ENCODE results near the gene CLSTN2. TPM values are rescaled to one million over a fixed set of nuclear protein-coding genes. Genes with fewer than 3 reads are reported as not detected.

Gene CLSTN2
- total RNA-seq, 1 experiment from 2014 or later = not detected

GRCh38 chr3:140540262-140540661, 605.3 kb downstream of the CLSTN2 start:
- DNase-seq (ENCODE audit: low spot score) = no peak

DNA sequence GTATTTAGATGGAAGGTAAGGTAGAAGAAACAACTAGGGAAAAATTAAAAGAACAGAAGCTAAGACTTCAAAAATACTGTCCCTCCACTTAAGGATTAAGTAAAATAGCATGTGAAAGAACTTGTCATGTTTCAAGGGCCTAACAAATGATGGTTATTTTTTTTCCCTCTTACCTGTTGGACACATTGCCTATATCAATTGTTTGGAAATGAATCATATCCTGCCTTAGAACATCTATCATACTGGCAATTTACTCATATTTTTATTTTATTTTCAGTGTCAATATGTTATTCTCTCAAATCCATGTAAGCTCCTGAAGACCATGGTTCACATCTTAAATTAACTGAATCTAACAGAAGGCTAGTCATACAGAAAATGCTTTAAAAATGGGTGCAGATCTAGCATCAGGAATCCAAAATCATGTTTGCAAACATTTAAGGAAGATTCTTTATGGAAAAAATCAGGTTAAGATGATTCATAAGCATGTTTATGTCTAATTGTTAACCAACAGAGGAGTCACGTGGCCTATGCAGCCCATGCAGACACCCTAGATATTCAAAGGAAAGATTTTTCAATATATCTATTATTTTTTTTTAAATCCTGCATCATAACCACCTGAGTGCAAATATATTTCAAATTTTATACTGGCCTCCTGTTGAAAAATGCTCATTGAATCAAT, 607.1 kb downstream of the CLSTN2 start:
- no peak for DNase-seq (ENCODE audit: low spot score)

DNA sequence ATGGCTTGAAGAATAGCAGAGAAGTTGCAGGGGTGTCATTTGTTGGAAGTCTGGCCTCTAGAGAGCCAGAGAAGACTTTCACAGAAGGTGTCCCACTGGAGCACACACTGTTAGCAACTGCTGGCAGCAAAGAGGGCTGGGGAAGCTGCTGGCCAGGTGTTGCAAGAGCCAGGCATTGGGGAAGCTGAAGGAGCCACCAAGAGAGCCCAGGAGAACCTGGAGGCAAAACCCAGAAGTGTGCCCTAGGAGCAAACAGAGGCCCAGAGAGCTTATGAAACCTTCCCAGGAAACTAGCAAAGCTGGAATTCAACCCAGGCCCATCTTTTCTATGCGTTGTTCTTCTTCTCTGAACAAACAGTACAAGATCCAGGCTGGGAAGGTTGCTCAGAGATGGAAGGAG, 610.2 kb downstream of the CLSTN2 start:
- no peak for DNase-seq (ENCODE audit: low spot score)

GRCh38 chr3:140545756-140546155, 610.8 kb downstream of the CLSTN2 start:
- DNase-seq (ENCODE audit: low spot score) = no peak

DNA sequence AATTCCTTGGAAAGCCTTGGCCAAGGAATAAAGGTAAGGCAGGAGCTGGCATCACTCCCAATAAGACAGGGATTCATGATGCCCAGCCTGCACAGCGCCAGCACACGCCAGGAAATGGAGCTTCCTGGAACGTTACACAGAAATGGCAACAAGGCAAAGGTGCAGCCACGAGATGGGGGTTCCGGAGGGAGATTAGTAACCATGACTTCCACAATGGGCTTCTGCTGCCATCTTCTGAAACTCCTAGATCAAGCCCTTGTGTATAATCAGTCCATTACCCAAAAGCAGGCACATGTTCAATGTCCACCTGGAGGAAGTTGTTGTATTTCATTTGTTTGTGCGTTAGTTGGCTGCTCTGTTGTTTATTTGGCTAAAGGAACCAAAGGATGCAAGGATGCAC, 611.7 kb downstream of the CLSTN2 start:
- no peak for DNase-seq (ENCODE audit: low spot score)

DNA sequence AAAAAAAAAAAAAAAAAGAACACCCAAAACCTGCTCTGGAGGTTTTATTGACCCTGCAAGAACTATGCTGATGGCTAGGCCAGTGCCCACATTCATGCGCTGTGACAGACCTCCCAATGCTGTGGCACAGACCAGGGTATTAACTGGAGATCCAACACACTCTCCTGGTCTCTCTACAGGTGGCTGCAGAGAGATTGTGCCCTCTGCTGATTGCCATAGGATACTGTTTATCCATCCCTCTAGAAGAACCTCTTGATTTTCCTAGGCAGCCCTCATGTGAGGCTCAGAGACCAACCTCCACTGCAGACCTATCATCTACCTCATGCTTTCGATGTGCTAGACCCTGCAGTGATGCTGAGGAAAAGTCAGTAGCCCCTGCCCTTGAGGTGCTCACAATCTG, 617.4 kb downstream of the CLSTN2 start:
- DNase-seq (ENCODE audit: low spot score) = no peak

- DNase-seq (ENCODE audit: low spot score) = no peak
Observed at GRCh38 chr3:140552898-140553297, 617.9 kb downstream of the CLSTN2 start.

GRCh38 chr3:140553591-140553990, 618.6 kb downstream of the CLSTN2 start:
- no peak for DNase-seq (ENCODE audit: low spot score)

GRCh38 chr3:140555666-140556065, 620.7 kb downstream of the CLSTN2 start:
- DNase-seq (ENCODE audit: low spot score) = no peak

GRCh38 chr3:140557476-140557875, 622.5 kb downstream of the CLSTN2 start:
- DNase-seq (ENCODE audit: low spot score) = no peak

DNA sequence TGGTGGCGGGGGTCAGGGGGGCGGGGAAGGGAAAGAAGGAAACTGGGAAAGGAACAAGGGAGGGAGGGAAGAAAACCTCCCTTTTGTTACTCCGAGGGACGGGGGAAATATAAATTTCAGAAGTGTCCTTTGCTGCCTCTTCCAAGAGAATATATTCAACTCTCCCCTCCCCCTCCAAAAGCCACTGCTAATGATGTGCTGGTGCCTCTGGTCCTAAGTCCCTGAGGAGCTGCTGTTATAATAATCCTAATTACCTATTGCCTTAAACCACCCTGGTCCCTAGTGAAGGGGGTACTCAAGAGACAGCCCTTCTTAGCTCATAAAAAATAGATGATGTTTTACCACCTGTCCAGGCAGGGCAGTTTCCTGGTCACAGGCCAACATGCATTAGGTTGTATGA, 624.6 kb downstream of the CLSTN2 start:
- DNase-seq (ENCODE audit: low spot score) = no peak

- DNase-seq (ENCODE audit: low spot score) = no peak
Observed at GRCh38 chr3:140563206-140563760, 628.3 kb downstream of the CLSTN2 start.

DNA sequence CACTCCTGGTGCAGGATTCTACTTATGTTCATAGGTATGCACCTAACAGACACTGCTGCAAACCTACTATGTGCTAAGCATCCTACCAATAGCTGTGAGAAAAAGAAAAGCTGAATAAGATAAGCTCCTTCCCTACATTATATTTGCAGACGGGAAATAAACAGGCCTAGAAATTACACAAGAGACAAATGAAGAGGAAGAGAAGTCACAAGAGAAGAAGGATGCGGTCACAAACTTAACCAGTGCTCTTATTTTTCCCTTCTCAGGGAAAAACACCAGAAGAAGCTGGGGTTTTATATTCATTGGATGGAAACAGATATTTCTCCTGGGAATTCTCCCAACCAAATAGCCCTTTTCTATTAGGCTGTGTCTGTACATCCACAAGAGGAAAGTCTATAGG, 633.1 kb downstream of the CLSTN2 start:
- DNase-seq (ENCODE audit: low spot score) = no peak

DNA sequence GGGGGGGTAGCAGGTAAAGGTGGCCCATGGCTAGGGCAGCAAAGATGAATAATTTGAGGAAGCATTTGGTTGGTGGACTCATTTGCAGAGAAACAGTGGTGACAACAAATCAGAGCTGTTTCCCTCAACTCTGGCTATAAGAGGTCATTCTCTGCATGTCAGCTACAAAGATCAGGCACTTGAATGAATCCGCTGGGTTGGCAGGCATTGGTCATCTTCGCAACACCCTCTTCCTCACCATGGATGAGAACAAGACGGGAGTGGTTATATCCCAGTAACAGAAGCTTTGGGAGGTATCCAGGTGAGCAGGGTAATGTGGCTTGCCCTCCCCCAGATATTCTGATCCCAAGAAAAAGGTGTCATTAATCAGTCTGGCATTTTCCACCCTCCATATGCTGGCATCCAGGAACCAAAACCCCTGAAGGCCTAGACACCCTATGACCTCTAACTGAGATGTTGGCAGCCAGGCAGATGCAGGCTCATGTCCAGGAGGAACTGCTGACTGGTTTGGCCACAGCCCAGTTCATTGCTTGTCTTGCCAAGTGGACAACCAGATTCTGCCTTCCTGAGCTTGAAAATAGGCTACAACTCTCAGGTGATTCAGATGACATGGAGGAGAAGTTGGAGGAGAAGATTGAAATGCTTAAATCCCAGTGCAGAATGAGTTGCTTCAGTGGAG, 634.0 kb downstream of the CLSTN2 start:
- no peak for DNase-seq (ENCODE audit: low spot score)

- DNase-seq (ENCODE audit: low spot score) = no peak
Observed at GRCh38 chr3:140570602-140571001, 635.6 kb downstream of the CLSTN2 start.

DNA sequence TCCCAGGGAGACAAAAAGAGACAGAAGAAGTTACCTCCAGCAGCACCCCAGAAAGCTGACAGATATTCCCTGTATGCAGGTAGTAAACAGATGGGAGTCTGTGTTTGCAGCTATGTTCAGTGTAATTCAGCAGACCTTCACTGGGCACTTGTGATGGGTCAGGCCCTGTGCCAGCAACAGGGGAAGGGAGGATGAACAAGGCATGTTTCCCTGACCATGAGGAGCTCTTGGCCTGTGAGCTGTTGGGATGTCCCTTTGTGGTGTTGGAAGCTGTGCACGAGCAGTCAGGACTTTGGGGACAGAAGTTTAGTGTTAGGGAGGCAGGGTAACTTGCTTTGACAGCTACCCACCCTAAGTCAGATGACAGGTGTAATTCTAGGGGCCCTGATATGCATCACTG, 636.9 kb downstream of the CLSTN2 start:
- no peak for DNase-seq (ENCODE audit: low spot score)

DNA sequence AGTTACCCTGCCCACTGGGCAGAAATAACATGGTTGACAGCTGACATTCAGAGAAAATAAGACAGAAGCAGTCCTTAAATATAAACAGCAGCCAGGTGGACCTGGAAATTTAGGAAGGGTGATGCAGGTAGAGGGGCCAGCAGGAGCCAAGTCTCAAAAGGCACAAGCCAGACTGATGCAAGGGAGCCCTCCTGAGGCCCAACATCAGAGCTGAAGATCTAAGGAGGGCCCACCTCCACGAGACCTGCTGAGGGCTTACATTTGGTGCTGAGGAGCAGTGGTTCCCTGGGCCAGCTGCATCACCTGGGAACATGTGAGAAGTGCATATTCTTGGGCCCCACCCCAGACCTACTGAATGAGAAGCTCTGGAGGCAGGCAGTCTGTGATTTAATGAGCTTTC, 637.3 kb downstream of the CLSTN2 start:
- DNase-seq (ENCODE audit: low spot score) = no peak

- DNase-seq (ENCODE audit: low spot score) = no peak
Observed at GRCh38 chr3:140573011-140573410, 638.0 kb downstream of the CLSTN2 start.

GRCh38 chr3:140574375-140574774, 639.4 kb downstream of the CLSTN2 start:
- DNase-seq (ENCODE audit: low spot score) = no peak

- DNase-seq (ENCODE audit: low spot score) = no peak
Observed at GRCh38 chr3:140576449-140576848, 641.5 kb downstream of the CLSTN2 start.

- DNase-seq (ENCODE audit: low spot score) = no peak
Observed at GRCh38 chr3:140577911-140578310, 642.9 kb downstream of the CLSTN2 start.

GRCh38 chr3:140579260-140579659, 644.3 kb downstream of the CLSTN2 start:
- no peak for DNase-seq (ENCODE audit: low spot score)

DNA sequence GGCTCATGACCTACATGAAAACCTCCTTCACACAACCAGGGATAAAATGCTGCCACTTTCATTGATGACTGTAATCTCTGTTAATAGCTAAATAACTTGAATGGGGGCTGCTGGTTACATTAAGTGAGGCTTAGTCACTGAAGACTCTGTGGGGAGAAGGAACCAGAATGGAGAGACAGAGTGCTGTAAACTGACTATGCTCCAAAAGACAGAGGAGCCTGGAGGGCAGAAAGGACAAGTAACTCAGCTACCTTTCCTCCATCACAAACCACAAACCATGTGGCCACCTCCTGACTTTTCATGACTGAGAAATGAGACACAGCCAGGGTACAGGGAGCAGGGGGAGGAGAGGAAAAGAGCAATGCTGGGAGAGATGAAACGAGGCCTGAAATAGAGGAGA, 645.8 kb downstream of the CLSTN2 start:
- DNase-seq (ENCODE audit: low spot score) = no peak

All from HT-29 (cell line).